Pancreas (tissue), 10 donors: ENCODE results near the gene C1QTNF9B. TPM values are rescaled to one million over a fixed set of nuclear protein-coding genes. Genes with fewer than 3 reads are reported as not detected.

Experiments
- ATAC-seq, 4 donors: fragments of 200-7000 bp; cut with Tn5 transposase; one replicate each; pipeline versions ENCODE4 v1.8.0 to v1.9.1; 2020; ENCODE audit warnings: mild to moderate bottlenecking in 4 of 4, moderate library complexity in 4 of 4
- DNase-seq, 6 donors: peaks; one replicate each; pipeline ENCODE4 v3.0.0-alpha.2; 2020
- FAIRE-seq: peaks from 2 replicates; lab custom pipeline; 2012; peaks lifted over from hg19 to GRCh38; lab: Jason Lieb, UNC
- H3K27ac ChIP-seq, 4 donors: fragments of 200-600 bp; sonication (generic); 1 replicate in 3 of 4; 2 replicates in 1 of 4; pipeline versions ENCODE4 v1.5.0 to v1.8.0; 2020
- H3K27me3 ChIP-seq, 4 donors: fragments of 200-600 bp; one replicate each; pipeline ENCODE4 v1.8.0; 2021
- H3K36me3 ChIP-seq, 3 donors: fragments of 200-600 bp; sonication (generic) in 1 of 3; one replicate each; pipeline versions ENCODE4 v1.5.0 to v1.8.0; 2020 to 2021
- H3K4me1 ChIP-seq, 3 donors: fragments of 200-600 bp; one replicate each; pipeline ENCODE4 v1.8.0; 2021
- H3K4me3 ChIP-seq, 4 donors: fragments of 200-600 bp; sonication (generic) in 2 of 4; one replicate each; pipeline versions ENCODE4 v1.5.0 to v1.8.0; 2020 to 2021
- H3K9me3 ChIP-seq, 4 donors: fragments of 200-600 bp; one replicate each; pipeline ENCODE4 v1.8.0; 2021
- WGBS, 2 donors: extraction: QIAGEN DNeasy Blood & Tissue Kit; methylation state at CpG; one replicate each; pipeline ENCODE4 v1.1.7; 2013; 5-methylcytosine and 5-hydroxymethylcytosine counted together
- intact Hi-C, 3 donors: fragments of 100-400 bp; cut with DNase I; formaldehyde crosslinking; loops; one replicate each; pipeline versions ENCODE4 v1.11.1 to v1.14.2; 2022
- polyA plus RNA-seq, 2 donors: library from polyadenylated mRNA; stranded (reverse); fragments of 200-250 nt; gene quantifications; one replicate each; pipeline ENCODE4 v1.2.3, GENCODE V29; 2013
- total RNA-seq, 6 donors: library from RNA; stranded (reverse); fragmentation: NEBNext Ultra II Directional in 4 of 6; extraction: Animal tissue kit (Norgen Biotek cat#: 25700) in 4 of 6; gene quantifications; one replicate each; pipeline versions ENCODE4 v1.2.1 to v1.2.4, GENCODE V29; 2021 to 2023
- TF ChIP-seq, protein P1 (sequence below), 4 donors: fragments of 200-600 bp; sonication (generic) in 3 of 4; IDR thresholded peaks; one replicate each; pipeline versions ENCODE4 v1.5.0 to v1.8.0; 2021; ENCODE audit warnings: antibody characterized with exemption in 4 of 4
- donor health status: healthy with polysubstance abuse.
- donor health status: DM: no; HTN: no; CAD: no; lungs with moderate emphysema.
- donor health status: DM: no; HTN: no; CAD: no.
- donor health status: control.
- donor health status: control.
- donor health status: Bipolar disorder and iron deficiency.
- donor health status: DM: yes; HTN: yes; CAD: no.
- donor health status: DM: no; HTN: no; CAD: no.
- donor health status: DM: no; HTN: no; CAD: no.
- donor health status: DM: yes; HTN: yes; CAD: no.

The C1QTNF9B gene
- total and polyA plus RNA-seq, 8 donors: 0.12 to 0.20 TPM; not detected in 6

DNA sequence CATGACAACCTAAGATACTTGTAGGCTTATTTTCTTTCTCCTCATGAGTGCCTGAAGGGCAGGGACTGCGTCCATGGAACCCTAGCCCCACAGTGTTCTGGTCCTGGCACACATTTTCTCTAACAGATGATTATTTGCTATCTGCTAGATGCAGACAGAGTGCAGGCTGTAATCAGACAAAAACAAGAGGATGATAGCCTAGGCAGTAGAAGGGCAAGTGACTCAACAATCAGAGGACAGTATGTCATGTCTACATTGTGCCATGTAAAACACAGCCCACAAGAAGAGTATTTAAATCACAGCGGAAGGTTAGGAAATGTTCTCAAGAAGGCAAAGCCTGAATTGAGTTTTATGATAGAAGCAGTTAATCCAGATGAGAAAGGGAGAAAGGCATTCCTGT is 37.4 kb downstream of the C1QTNF9B start:
- FAIRE-seq (no peak), DNase-seq (no peak), ATAC-seq (no peak)
- intact Hi-C loops: no loop called here
- Histone ChIP-seq H3K27me3 (no peaks in the 10 kb centered on the region), H3K4me3 (no peak overlapping the region), H3K27ac (no peak overlapping the region), H3K9me3 (no peaks in the 10 kb centered on the region), H3K4me1 (no peaks in the 10 kb centered on the region), H3K36me3 (peaks cover 0 to 3% (median 0%) of the 10 kb centered on the region in 3 donors)
- TF ChIP-seq, protein P1, sequence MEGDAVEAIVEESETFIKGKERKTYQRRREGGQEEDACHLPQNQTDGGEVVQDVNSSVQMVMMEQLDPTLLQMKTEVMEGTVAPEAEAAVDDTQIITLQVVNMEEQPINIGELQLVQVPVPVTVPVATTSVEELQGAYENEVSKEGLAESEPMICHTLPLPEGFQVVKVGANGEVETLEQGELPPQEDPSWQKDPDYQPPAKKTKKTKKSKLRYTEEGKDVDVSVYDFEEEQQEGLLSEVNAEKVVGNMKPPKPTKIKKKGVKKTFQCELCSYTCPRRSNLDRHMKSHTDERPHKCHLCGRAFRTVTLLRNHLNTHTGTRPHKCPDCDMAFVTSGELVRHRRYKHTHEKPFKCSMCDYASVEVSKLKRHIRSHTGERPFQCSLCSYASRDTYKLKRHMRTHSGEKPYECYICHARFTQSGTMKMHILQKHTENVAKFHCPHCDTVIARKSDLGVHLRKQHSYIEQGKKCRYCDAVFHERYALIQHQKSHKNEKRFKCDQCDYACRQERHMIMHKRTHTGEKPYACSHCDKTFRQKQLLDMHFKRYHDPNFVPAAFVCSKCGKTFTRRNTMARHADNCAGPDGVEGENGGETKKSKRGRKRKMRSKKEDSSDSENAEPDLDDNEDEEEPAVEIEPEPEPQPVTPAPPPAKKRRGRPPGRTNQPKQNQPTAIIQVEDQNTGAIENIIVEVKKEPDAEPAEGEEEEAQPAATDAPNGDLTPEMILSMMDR (IDR thresholded peaks at IDR 0.05): no peak
- 95 to 98% methylated on average over 2 of the region's 2 CpGs for WGBS, 2 donors

DNA sequence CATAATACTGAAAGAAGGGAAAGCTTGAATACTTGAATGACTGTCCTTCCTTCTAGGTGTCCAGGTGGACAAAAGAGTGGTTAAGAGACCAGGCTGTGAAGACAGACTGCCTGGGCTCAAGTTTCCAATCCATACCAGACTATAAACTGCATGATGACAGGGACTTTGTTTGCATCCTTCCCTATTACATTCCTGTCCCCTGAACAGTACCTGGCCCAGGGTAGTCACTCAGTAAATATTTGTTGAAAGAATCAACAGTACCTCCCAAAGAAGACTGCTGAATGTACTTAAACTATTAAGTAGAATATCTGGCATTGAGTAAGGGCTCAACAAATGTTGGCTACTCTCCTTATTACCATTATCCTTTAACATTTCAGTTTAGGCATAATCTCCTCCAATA is 37.8 kb downstream of the C1QTNF9B start:
- Histone ChIP-seq H3K27ac (no peak overlapping the region), H3K27me3 (no peaks in the 10 kb centered on the region), H3K9me3 (no peaks in the 10 kb centered on the region), H3K4me1 (no peaks in the 10 kb centered on the region), H3K4me3 (no peak overlapping the region), H3K36me3 (peaks cover 0 to 3% (median 0%) of the 10 kb centered on the region in 3 donors)
- TF ChIP-seq, protein P1 (IDR thresholded peaks at IDR 0.05): no peak
- DNase-seq: no peak
- no peak for FAIRE-seq
- intact Hi-C loops: no loop called here
- peak in 1 of 4 donors; percentile 30 for ATAC-seq

DNA sequence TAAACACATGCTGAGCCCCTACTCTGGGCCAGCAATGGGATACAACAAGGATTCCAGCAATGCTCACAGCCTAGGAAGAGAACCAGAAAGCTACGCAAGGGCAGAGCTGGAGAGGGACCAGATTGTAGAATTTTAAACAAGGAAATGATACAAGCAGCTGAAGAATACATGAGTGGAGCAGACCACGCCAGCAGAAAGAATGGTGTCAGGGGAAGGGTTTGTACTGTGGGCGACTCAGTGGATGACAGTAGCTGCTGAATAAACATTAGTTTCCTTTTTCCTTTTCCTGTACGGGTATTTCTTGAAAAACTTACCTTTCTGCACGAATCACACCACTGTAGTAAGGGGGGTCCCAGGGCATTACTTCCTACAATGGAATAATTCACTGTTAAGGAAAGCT is 38.8 kb downstream of the C1QTNF9B start:
- H3K4me3 ChIP-seq: no peak overlapping the region
- intact Hi-C loops: no loop called here
- no peaks in the 10 kb centered on the region for H3K4me1 ChIP-seq
- H3K27ac ChIP-seq: no peak overlapping the region
- DNase-seq: no peak
- H3K9me3 ChIP-seq: no peaks in the 10 kb centered on the region
- peaks cover 0 to 3% (median 0%) of the 10 kb centered on the region in 3 donors for H3K36me3 ChIP-seq
- no peak for FAIRE-seq
- ATAC-seq: no peak
- TF ChIP-seq, protein P1 (IDR thresholded peaks at IDR 0.05): no peak
- 90 to 96% methylated on average over 5 of the region's 5 CpGs for WGBS, 2 donors
- H3K27me3 ChIP-seq: no peaks in the 10 kb centered on the region

DNA sequence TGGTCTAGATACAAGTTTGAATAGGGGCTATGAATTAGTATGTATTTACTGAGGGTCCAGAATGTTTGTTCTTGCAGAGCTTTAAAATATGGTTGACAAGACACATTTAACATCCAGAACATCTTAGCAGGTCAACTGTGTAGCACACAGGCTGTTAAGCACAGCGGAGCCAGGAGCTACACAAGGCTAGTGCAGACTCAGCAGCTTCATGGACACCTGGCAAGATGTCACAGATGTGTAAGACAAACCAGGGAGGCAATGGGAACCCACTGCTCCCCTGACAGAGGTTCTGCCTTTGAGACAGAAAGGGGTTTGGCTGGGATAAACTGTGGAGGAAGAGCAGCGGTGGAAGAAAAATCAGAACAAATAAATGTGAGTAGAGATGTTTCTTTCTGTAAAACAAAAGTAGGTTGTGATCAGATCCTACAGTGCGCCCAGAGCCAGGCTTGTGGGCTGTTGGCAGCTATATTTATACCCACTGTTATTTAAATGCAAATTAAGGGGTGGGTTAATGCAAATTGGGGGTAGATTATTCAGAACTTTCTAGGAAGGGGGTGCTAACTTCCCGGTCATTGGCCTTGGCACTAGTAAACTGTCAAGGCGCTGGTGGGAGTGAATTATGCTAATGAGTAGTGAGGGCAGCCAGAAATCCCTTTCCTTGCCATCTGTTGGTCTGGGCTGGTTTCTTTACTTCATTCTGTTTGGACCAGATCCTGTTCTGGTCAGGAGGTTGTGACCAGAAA is 41.1 kb downstream of the C1QTNF9B start:
- Histone ChIP-seq H3K27ac (no peak overlapping the region), H3K36me3 (no peaks in the 10 kb centered on the region), H3K4me3 (no peak overlapping the region), H3K9me3 (no peaks in the 10 kb centered on the region), H3K27me3 (no peaks in the 10 kb centered on the region), H3K4me1 (peaks cover 0 to 2% (median 0%) of the 10 kb centered on the region in 3 donors)
- no peak for DNase-seq
- no peak for FAIRE-seq
- TF ChIP-seq, protein P1 (IDR thresholded peaks at IDR 0.05): no peak
- 73 to 88% methylated on average over 5 of the region's 5 CpGs for WGBS, 2 donors
- peak in 3 of 4 donors; percentile 22 to 76 (median 75) for ATAC-seq
- intact Hi-C loops: no loop called here

DNA sequence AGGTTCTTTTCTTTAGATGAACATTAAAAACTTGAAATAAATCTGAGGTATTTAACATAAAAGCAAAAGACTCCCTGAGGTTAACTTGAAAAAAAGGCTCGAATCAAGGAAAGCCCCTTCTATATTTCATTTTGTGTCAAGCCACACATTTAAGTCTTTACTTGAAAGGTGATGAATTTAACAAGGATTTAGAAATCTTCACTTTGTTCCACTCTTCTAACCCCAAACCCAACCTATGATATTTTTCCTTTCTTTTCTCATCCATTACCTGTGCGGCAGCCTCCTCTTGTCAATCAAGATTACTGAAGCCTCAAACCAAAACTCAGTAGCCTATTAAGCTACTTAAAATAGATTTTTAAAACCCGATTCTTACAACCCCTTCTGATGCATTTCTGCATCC is 41.9 kb downstream of the C1QTNF9B start:
- no peak for ATAC-seq
- H3K4me3 ChIP-seq: no peak overlapping the region
- H3K36me3 ChIP-seq: no peaks in the 10 kb centered on the region
- H3K27ac ChIP-seq: no peak overlapping the region
- TF ChIP-seq, protein P1 (IDR thresholded peaks at IDR 0.05): no peak
- H3K27me3 ChIP-seq: no peaks in the 10 kb centered on the region
- intact Hi-C loops: no loop called here
- no peak for DNase-seq
- peaks cover 0 to 4% (median 0%) of the 10 kb centered on the region in 3 donors for H3K4me1 ChIP-seq
- 89 to 96% methylated on average over 3 of the region's 3 CpGs for WGBS, 2 donors
- no peak for FAIRE-seq
- H3K9me3 ChIP-seq: no peaks in the 10 kb centered on the region
